HCT116 (cell line): ENCODE measurements around the gene ANKRD16. TPM values are rescaled to one million over a fixed set of nuclear protein-coding genes. Genes with fewer than 3 reads are reported as not detected.

ENCODE experiments used
- ATAC-seq: fragments of 200-7000 bp; cut with Tn5 transposase; 2 replicates; pipeline ENCODE4 v1.9.1; 2020; ENCODE audit warnings: mild to moderate bottlenecking, moderate library complexity
- BruUV-seq: library from RNA; stranded (reverse); fragments of 400-500 nt; replicated peaks from 2 replicates; lab custom pipeline; 2021; lab: Mats Ljungman, UMichigan
- CTCF ChIA-PET: fragments of 300-600 bp; sonication (Branson Sonifier 250); formaldehyde crosslinking; loops from one replicate; lab custom pipeline; 2021; ENCODE audit warnings: antibody characterized with exemption; lab: Charles Lee
- POLR2A ChIA-PET: fragments of 300-600, 350-600 bp; sonication (Branson Sonifier 250); formaldehyde crosslinking; loops from one replicate; lab custom pipeline; 2021; ENCODE audit warnings: antibody characterized with exemption; lab: Charles Lee
- RAD21 ChIA-PET, 2 experiments: fragments of 300-600 bp; sonication (Branson Sonifier 250); formaldehyde crosslinking; loops; one replicate each; lab custom pipeline; 2023; ENCODE audit warnings: low total read pairs in 2 of 2; ENCODE audit not compliant: uncharacterized antibody in 2 of 2, unreplicated experiment in 2 of 2, low non-redundant PET in 1 of 2; lab: Charles Lee
- DNase-seq: peaks from one replicate; pipeline ENCODE4 v3.0.0-alpha.2; 2010; ENCODE audit warnings: low read depth, low spot score
- H2AFZ ChIP-seq: fragments of 200-600 bp; shearing (Covaris generic), sonication (generic); 2 replicates; pipeline ENCODE4 v1.6.1; 2017; ENCODE audit warnings: low read depth, mixed run types, mixed read lengths, antibody characterized with exemption, low read length; ENCODE audit not compliant: poor library complexity, severe bottlenecking
- H3K27ac ChIP-seq: 2 replicates; pipeline ENCODE4 v1.5.1; 2012; ENCODE audit warnings: low read depth, low read length
- H3K27me3 ChIP-seq: fragments of 200-600 bp; sonication (generic); 2 replicates; pipeline ENCODE4 v1.6.1; 2016; ENCODE audit warnings: mixed run types, low read length, mixed read lengths; ENCODE audit not compliant: insufficient read depth
- H3K36me3 ChIP-seq, 2 experiments: fragments of 200-500 bp in 1 of 2; fragments of 200-600 bp in 1 of 2; sonication (Bioruptor generic) in 1 of 2; sonication (generic) in 1 of 2; 2 replicates each; pipeline versions ENCODE4 v1.5.1 to v1.6.1; 2014 to 2016; ENCODE audit warnings: low read length in 2 of 2, inconsistent platforms in 1 of 2, mixed read lengths in 1 of 2, mixed run types in 1 of 2; ENCODE audit not compliant: insufficient read depth in 2 of 2, control insufficient read depth in 1 of 2
- H3K4me1 ChIP-seq, 2 experiments: fragments of 200-600 bp in 1 of 2; sonication (generic) in 1 of 2; 2 replicates each; pipeline versions ENCODE4 v1.5.1 to v1.6.1; 2012 to 2017; ENCODE audit warnings: low read length in 2 of 2, inconsistent platforms in 1 of 2, mild to moderate bottlenecking in 1 of 2, mixed read lengths in 1 of 2, mixed run types in 1 of 2, moderate library complexity in 1 of 2; ENCODE audit not compliant: insufficient read depth in 2 of 2, control insufficient read depth in 1 of 2
- H3K4me2 ChIP-seq: fragments of 200-600 bp; sonication (generic); 2 replicates; pipeline ENCODE4 v1.6.1; 2017; ENCODE audit warnings: mixed run types, low read length, mixed read lengths
- H3K4me3 ChIP-seq, 2 experiments: fragments of 200-600 bp in 1 of 2; sonication (generic) in 1 of 2; replicated peaks in 1 of 2; 2 replicates each; pipeline ENCODE4 v1.5.1; 2011 to 2016; ENCODE audit warnings: low read length in 2 of 2, control low read depth in 1 of 2, low read depth in 1 of 2, mild to moderate bottlenecking in 1 of 2, mixed read lengths in 1 of 2, mixed run types in 1 of 2
- H3K79me2 ChIP-seq: fragments of 200-600 bp; sonication (generic); 2 replicates; pipeline ENCODE4 v1.6.1; 2017; ENCODE audit warnings: mild to moderate bottlenecking, mixed run types, low read length, moderate library complexity, mixed read lengths; ENCODE audit not compliant: insufficient read depth
- H3K9ac ChIP-seq: fragments of 200-600 bp; sonication (generic); 2 replicates; pipeline ENCODE4 v1.6.1; 2016; ENCODE audit warnings: low read length, mixed read lengths
- H3K9me2 ChIP-seq: fragments of 200-600 bp; sonication (generic), shearing (Covaris generic); 2 replicates; pipeline ENCODE4 v1.6.1; 2017; ENCODE audit warnings: mixed run types, mild to moderate bottlenecking, moderate library complexity; ENCODE audit not compliant: insufficient read depth
- H3K9me3 ChIP-seq, 2 experiments: fragments of 200-500 bp in 1 of 2; fragments of 200-600 bp in 1 of 2; sonication (Bioruptor generic) in 1 of 2; sonication (generic) in 1 of 2; 2 replicates each; pipeline ENCODE4 v1.6.1; 2014 to 2017; ENCODE audit warnings: low read length in 2 of 2, mixed read lengths in 2 of 2, inconsistent platforms in 1 of 2, low read depth in 1 of 2, mild to moderate bottlenecking in 1 of 2, mixed run types in 1 of 2, moderate library complexity in 1 of 2; ENCODE audit not compliant: control insufficient read depth in 1 of 2, insufficient read depth in 1 of 2
- H4K20me1 ChIP-seq: fragments of 200-600 bp; sonication (generic), shearing (Covaris generic); 2 replicates; pipeline ENCODE4 v1.6.1; 2017; ENCODE audit warnings: mixed run types, mild to moderate bottlenecking, moderate library complexity; ENCODE audit not compliant: insufficient read depth
- CBX3 ChIP-seq: IDR thresholded peaks from 2 replicates; pipeline ENCODE4 v1.6.1; 2012; ENCODE audit warnings: low read depth
- EZH2 ChIP-seq: fragments of 200-600 bp; sonication (generic); IDR thresholded peaks from 2 replicates; pipeline ENCODE4 v1.6.1; 2017; ENCODE audit warnings: antibody characterized with exemption, mixed run types
- SIN3A ChIP-seq: IDR thresholded peaks from 2 replicates; pipeline ENCODE4 v1.6.1; 2012; ENCODE audit warnings: low read depth
- SP1 ChIP-seq: IDR thresholded peaks from 2 replicates; pipeline ENCODE4 v1.6.1; 2012; ENCODE audit warnings: low read depth
- YY1 ChIP-seq: IDR thresholded peaks from 2 replicates; pipeline ENCODE4 v1.6.1; 2011; ENCODE audit warnings: low read length, low read depth, moderate library complexity, mild to moderate bottlenecking; ENCODE audit not compliant: insufficient replicate concordance; ENCODE audit errors: extremely low read depth
- ZFX ChIP-seq: fragments of 450-650 bp; IDR thresholded peaks from 2 replicates; pipeline ENCODE4 v1.6.1; 2017
- intact Hi-C: fragments of 100-400 bp; cut with micrococcal nuclease; formaldehyde crosslinking; loops from 2 replicates; pipeline ENCODE4 v1.10.0; 2022
- total RNA-seq: library from RNA; stranded (reverse); gene quantifications from one replicate; pipeline ENCODE4 v1.2.1, GENCODE V29; 2021; ENCODE audit not compliant: unreplicated experiment
- TF ChIP-seq, protein P1 (sequence below): IDR thresholded peaks from 2 replicates; pipeline ENCODE4 v1.6.1; 2012; ENCODE audit warnings: low read depth
- TF ChIP-seq, protein P2 (sequence below): IDR thresholded peaks from 2 replicates; pipeline ENCODE4 v1.6.1; 2012
- TF ChIP-seq, protein P3 (sequence below), 3 experiments: fragments of 200-600 bp in 1 of 3; sonication (generic) in 1 of 3; IDR thresholded peaks in 2 of 3; conservative IDR thresholded peaks in 1 of 3; 2 replicates each; pipeline ENCODE4 v1.5.1; 2012 to 2017; ENCODE audit warnings: low read depth in 2 of 3, low read length in 2 of 3, antibody characterized with exemption in 1 of 3, borderline replicate concordance in 1 of 3, control low read depth in 1 of 3, mild to moderate bottlenecking in 1 of 3, mixed read lengths in 1 of 3, mixed run types in 1 of 3, moderate library complexity in 1 of 3; ENCODE audit not compliant: insufficient read depth in 1 of 3

ANKRD16 gene
- total RNA-seq, 1 experiment from 2014 or later = 9.4 TPM

DNA sequence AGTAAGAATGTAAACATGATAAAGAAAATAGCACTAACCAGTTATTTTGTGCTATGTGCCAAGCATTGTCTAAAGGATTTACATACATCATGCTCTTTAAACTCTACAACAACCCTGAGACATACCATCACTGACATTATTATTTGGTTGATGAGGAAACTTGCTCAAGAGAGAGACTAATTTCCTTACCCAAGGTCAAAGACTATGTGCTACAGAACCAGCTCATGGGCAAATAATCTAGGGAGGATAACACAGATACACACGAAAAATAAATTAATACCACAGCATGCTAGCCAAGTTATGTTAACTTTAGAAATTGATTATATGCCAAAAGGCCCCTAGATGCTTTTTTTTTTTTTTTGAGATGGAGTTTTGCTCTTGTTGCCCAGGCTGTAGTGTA lies 2.7 kb downstream of the ANKRD16 start:
- Histone ChIP-seq H3K4me3 (no peak overlapping the region), H2AFZ (no peak overlapping the region), H3K4me2 (no peak overlapping the region), H3K27ac (no peak overlapping the region), H3K9me2 (no peaks in the 10 kb centered on the region), H3K36me3 (peaks cover 24 to 29% of the 10 kb centered on the region in 2 experiments; a peak in 3 of 4 replicates), H3K9ac (no peak overlapping the region), H3K4me1 (peaks cover 11 to 20% of the 10 kb centered on the region in 2 experiments; a peak in 3 of 4 replicates), H3K27me3 (no peaks in the 10 kb centered on the region), H3K79me2 (peaks cover 32% of the 10 kb centered on the region), H4K20me1 (no peaks in the 10 kb centered on the region), H3K9me3 (no peaks in the 10 kb centered on the region)
- intact Hi-C loops = no loop called here
- TF ChIP-seq, protein P1, sequence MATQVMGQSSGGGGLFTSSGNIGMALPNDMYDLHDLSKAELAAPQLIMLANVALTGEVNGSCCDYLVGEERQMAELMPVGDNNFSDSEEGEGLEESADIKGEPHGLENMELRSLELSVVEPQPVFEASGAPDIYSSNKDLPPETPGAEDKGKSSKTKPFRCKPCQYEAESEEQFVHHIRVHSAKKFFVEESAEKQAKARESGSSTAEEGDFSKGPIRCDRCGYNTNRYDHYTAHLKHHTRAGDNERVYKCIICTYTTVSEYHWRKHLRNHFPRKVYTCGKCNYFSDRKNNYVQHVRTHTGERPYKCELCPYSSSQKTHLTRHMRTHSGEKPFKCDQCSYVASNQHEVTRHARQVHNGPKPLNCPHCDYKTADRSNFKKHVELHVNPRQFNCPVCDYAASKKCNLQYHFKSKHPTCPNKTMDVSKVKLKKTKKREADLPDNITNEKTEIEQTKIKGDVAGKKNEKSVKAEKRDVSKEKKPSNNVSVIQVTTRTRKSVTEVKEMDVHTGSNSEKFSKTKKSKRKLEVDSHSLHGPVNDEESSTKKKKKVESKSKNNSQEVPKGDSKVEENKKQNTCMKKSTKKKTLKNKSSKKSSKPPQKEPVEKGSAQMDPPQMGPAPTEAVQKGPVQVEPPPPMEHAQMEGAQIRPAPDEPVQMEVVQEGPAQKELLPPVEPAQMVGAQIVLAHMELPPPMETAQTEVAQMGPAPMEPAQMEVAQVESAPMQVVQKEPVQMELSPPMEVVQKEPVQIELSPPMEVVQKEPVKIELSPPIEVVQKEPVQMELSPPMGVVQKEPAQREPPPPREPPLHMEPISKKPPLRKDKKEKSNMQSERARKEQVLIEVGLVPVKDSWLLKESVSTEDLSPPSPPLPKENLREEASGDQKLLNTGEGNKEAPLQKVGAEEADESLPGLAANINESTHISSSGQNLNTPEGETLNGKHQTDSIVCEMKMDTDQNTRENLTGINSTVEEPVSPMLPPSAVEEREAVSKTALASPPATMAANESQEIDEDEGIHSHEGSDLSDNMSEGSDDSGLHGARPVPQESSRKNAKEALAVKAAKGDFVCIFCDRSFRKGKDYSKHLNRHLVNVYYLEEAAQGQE = no peak
- TF ChIP-seq ZFX = no peak
- no peak for TF ChIP-seq SIN3A
- TF ChIP-seq, protein P2, sequence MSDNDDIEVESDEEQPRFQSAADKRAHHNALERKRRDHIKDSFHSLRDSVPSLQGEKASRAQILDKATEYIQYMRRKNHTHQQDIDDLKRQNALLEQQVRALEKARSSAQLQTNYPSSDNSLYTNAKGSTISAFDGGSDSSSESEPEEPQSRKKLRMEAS = no peak
- TF ChIP-seq YY1 = no peak
- TF ChIP-seq, protein P3, sequence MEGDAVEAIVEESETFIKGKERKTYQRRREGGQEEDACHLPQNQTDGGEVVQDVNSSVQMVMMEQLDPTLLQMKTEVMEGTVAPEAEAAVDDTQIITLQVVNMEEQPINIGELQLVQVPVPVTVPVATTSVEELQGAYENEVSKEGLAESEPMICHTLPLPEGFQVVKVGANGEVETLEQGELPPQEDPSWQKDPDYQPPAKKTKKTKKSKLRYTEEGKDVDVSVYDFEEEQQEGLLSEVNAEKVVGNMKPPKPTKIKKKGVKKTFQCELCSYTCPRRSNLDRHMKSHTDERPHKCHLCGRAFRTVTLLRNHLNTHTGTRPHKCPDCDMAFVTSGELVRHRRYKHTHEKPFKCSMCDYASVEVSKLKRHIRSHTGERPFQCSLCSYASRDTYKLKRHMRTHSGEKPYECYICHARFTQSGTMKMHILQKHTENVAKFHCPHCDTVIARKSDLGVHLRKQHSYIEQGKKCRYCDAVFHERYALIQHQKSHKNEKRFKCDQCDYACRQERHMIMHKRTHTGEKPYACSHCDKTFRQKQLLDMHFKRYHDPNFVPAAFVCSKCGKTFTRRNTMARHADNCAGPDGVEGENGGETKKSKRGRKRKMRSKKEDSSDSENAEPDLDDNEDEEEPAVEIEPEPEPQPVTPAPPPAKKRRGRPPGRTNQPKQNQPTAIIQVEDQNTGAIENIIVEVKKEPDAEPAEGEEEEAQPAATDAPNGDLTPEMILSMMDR (IDR thresholded peaks at IDR 0.05 in 2 of 3, conservative IDR thresholded peaks at IDR 0.05 in 1 of 3; ENCODE audit: borderline replicate concordance in 1 of 3, insufficient read depth in 1 of 3, low read depth in 2 of 3, low read length in 2 of 3) = no peak
- no peak for TF ChIP-seq SP1
- no peak for TF ChIP-seq EZH2
- TF ChIP-seq CBX3 = no peak
- no TSS peak for BruUV-seq
- ChIA-PET POLR2A (interaction anchor here (0.7 kb wide), 1 partner anchor 22 kb away, joined by 4 read pairs; no protein-coding TSS in a partner anchor), RAD21 (no interaction called here), CTCF (no interaction called here)
- DNase-seq (no peak), ATAC-seq (no peak)
